Breast epithelium (tissue), 4 donors: ENCODE results near the gene PLCH1. TPM values are rescaled to one million over a fixed set of nuclear protein-coding genes. Genes with fewer than 3 reads are reported as not detected.

Experiments
- DNase-seq, 2 donors: peaks; one replicate each; pipeline ENCODE4 v3.0.0-alpha.2; 2019; ENCODE audit warnings: low spot score in 2 of 2
- H3K27ac ChIP-seq, 2 donors: fragments of 200-600 bp; sonication (generic) in 1 of 2; one replicate each; pipeline ENCODE4 v1.5.1; 2016 to 2019; ENCODE audit warnings: mild to moderate bottlenecking in 1 of 2
- H3K27me3 ChIP-seq, 2 donors: fragments of 200-600 bp; sonication (generic) in 1 of 2; one replicate each; pipeline versions ENCODE4 v1.5.1 to v1.6.0; 2017 to 2019; ENCODE audit warnings: control low read depth in 1 of 2, mild to moderate bottlenecking in 1 of 2
- H3K36me3 ChIP-seq: fragments of 200-600 bp; one replicate; pipeline ENCODE4 v1.5.1; 2019
- H3K4me1 ChIP-seq, 2 donors: fragments of 200-600 bp; sonication (generic); one replicate each; pipeline ENCODE4 v1.5.1; 2016 to 2019; ENCODE audit warnings: control low read depth in 1 of 2
- H3K4me3 ChIP-seq, 3 donors: fragments of 200-600 bp; sonication (generic); 1 replicate in 2 of 3; 2 replicates in 1 of 3; pipeline ENCODE4 v1.5.1; 2016 to 2019; ENCODE audit warnings: mild to moderate bottlenecking in 3 of 3, moderate library complexity in 2 of 3
- H3K9me3 ChIP-seq, 2 donors: fragments of 200-600 bp; sonication (generic) in 1 of 2; one replicate each; pipeline ENCODE4 v1.5.1; 2016 to 2019; ENCODE audit warnings: control low read depth in 1 of 2
- POLR2A ChIP-seq: fragments of 450-650 bp; IDR thresholded peaks from one replicate; pipeline ENCODE4 v1.6.1; 2016; ENCODE audit warnings: antibody characterized with exemption, mild to moderate bottlenecking, moderate library complexity
- POLR2AphosphoS5 ChIP-seq, 3 donors: sonication (generic); formaldehyde crosslinking; IDR thresholded peaks; one replicate each; pipeline ENCODE4 v1.6.1; 2017; ENCODE audit warnings: antibody characterized with exemption in 3 of 3
- intact Hi-C: fragments of 100-400 bp; cut with DNase I; formaldehyde crosslinking; loops from one replicate; pipeline ENCODE4 v1.15.1; 2023; ENCODE audit warnings: low total_unique reads
- total RNA-seq, 3 donors: library from RNA; depleted of rRNA; stranded (reverse); fragments of >200 nt; gene quantifications; one replicate each; pipeline ENCODE4 v1.1.0, GENCODE V29; 2016
- TF ChIP-seq, protein P1 (sequence below), 3 donors: fragments of 450-650 bp; IDR thresholded peaks; one replicate each; pipeline ENCODE4 v1.5.1; 2016 to 2017; ENCODE audit warnings: antibody characterized with exemption in 3 of 3, mild to moderate bottlenecking in 3 of 3, moderate library complexity in 3 of 3

Gene PLCH1
- total RNA-seq, 3 donors from 2014 or later, result 2.0 to 3.4 TPM; not detected in 1

DNA sequence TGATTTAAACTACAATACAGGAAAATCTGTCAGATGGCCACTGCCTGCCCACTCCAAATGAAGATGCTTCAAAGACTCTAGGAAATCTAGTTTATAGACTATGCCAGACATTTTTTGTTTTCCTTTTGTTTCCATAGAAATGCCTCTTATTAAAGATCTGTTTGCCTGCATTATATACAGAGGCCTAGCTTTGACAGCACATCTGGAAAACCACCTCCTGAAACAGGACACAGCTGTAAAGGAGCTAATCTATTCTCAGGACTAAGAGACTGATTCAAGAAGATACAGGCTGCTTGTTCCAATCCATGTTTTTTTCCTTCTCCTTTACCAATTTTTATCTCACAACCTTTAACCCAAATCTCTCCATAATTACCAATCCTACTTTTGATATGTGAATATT is 376.1 kb downstream of the PLCH1 start:
- Histone ChIP-seq H3K4me3 (no peak overlapping the region), H3K36me3 (no peaks in the 10 kb centered on the region), H3K27ac (no peak overlapping the region), H3K4me1 (no peaks in the 10 kb centered on the region), H3K9me3 (peaks cover 4 to 11% of the 10 kb centered on the region in 2 donors), H3K27me3 (no peaks in the 10 kb centered on the region)
- intact Hi-C loops, result no loop called here
- no peak for DNase-seq
- TF ChIP-seq, protein P1, sequence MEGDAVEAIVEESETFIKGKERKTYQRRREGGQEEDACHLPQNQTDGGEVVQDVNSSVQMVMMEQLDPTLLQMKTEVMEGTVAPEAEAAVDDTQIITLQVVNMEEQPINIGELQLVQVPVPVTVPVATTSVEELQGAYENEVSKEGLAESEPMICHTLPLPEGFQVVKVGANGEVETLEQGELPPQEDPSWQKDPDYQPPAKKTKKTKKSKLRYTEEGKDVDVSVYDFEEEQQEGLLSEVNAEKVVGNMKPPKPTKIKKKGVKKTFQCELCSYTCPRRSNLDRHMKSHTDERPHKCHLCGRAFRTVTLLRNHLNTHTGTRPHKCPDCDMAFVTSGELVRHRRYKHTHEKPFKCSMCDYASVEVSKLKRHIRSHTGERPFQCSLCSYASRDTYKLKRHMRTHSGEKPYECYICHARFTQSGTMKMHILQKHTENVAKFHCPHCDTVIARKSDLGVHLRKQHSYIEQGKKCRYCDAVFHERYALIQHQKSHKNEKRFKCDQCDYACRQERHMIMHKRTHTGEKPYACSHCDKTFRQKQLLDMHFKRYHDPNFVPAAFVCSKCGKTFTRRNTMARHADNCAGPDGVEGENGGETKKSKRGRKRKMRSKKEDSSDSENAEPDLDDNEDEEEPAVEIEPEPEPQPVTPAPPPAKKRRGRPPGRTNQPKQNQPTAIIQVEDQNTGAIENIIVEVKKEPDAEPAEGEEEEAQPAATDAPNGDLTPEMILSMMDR (IDR thresholded peaks at IDR 0.05), result no peak
- no peak for TF ChIP-seq POLR2AphosphoS5 (IDR thresholded peaks at IDR 0.05)
- TF ChIP-seq POLR2A, result no peak

DNA sequence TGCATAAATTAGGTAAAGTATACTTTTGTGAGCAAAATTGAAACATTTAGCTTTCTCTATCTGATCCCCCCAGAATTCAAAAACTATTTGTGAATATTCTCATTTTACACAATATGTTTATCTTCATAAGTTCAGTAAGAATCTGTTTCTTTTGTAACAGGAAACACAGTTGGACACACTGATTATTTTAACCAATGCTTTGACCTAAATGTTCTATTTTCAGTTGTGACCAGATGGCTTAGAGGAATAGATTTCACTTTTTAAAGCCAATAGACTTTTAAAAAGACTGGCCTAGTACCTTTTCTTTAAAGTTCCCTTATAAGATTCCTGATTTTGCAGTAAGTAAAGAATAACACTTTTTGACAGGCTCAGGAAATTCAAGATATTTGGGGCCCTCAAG is 377.4 kb downstream of the PLCH1 start:
- H3K4me3 ChIP-seq, result no peak overlapping the region
- TF ChIP-seq, protein P1 (IDR thresholded peaks at IDR 0.05), result no peak
- TF ChIP-seq POLR2AphosphoS5 (IDR thresholded peaks at IDR 0.05) (no peak), POLR2A (no peak)
- DNase-seq, result no peak
- H3K27ac ChIP-seq, result no peak overlapping the region
- intact Hi-C loops, result no loop called here
- no peaks in the 10 kb centered on the region for H3K27me3 ChIP-seq
- no peaks in the 10 kb centered on the region for H3K4me1 ChIP-seq
- H3K9me3 ChIP-seq, result peaks cover 4 to 11% of the 10 kb centered on the region in 2 donors
- no peaks in the 10 kb centered on the region for H3K36me3 ChIP-seq

DNA sequence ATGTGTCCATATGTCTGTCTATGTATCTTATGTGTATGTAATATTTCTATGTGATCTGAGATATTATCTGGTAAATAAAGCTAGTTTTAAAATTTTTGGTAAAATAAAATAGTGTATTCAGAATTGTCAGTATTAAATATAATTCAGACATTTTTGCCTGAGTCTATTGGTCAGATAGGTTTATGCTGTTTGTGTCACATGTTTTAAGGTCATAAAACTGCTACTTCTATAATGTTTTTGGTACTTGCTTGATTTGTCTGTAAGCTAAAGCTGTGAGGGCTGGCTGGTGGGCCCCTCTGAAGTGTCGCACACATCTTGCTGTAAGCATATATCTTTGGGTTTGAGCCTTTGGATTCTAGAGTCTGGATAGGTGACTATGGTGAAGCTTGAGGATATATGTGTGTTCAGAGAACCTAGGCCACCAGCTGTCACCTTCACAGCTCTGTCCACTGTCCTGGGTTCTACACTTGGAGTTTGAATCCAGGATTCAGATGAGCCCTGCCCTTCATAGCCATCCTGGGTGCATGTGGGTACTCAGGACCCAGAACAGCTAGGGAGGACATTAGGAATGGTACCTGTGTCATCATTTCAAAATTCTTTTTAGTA is 379.6 kb downstream of the PLCH1 start:
- Histone ChIP-seq H3K27me3 (no peaks in the 10 kb centered on the region), H3K27ac (no peak overlapping the region), H3K4me3 (no peak overlapping the region), H3K9me3 (peaks cover 4 to 11% of the 10 kb centered on the region in 2 donors), H3K36me3 (no peaks in the 10 kb centered on the region), H3K4me1 (no peaks in the 10 kb centered on the region)
- DNase-seq, result no peak
- intact Hi-C loops, result no loop called here
- TF ChIP-seq POLR2A (no peak), POLR2AphosphoS5 (IDR thresholded peaks at IDR 0.05) (no peak)
- TF ChIP-seq, protein P1 (IDR thresholded peaks at IDR 0.05), result no peak

DNA sequence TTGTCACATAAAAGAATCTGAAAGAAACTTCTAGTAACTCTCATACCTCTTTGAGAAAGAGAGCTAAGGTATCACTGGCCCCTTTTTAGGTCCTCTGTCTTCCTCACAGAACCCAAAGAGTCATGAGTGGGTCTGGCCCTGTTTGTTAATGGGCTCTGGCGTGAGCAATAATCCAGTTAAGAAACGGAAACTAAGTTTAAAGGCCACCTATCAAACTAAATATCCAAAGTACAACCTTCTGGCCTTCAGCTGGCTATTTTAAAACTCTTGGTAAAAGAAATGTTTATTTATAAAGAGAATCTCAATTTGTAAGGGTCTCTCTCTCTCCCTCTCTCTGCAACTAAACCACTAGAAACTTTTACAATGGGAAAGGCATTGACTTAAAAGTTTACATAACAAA is 380.4 kb downstream of the PLCH1 start:
- intact Hi-C loops, result no loop called here
- Histone ChIP-seq H3K4me1 (no peaks in the 10 kb centered on the region), H3K27ac (no peak overlapping the region), H3K4me3 (no peak overlapping the region), H3K9me3 (peaks cover 4 to 11% of the 10 kb centered on the region in 2 donors), H3K36me3 (no peaks in the 10 kb centered on the region), H3K27me3 (no peaks in the 10 kb centered on the region)
- DNase-seq, result no peak
- TF ChIP-seq POLR2A (no peak), POLR2AphosphoS5 (IDR thresholded peaks at IDR 0.05) (no peak)
- TF ChIP-seq, protein P1 (IDR thresholded peaks at IDR 0.05), result no peak

DNA sequence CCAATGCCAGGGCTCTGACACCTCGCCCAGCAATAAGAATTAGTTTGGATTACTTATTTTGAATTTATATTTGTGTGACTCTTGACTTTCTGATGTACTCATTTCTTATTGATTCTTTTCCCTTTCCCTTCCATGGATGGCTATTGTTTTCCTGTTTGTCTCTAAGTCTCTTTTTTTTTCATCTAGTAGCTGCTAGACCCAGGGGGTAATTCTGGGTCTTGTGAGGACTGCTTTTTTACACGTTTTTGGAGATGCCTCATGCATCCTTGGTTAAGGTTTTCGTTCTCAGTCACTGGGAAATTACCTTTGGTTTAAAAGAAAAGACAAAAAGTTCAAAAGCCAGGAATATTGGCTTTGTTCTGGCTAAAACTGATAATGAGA is 381.2 kb downstream of the PLCH1 start:
- Histone ChIP-seq H3K27ac (no peak overlapping the region), H3K4me3 (no peak overlapping the region), H3K9me3 (peaks cover 4 to 11% of the 10 kb centered on the region in 2 donors), H3K4me1 (no peaks in the 10 kb centered on the region), H3K27me3 (no peaks in the 10 kb centered on the region), H3K36me3 (no peaks in the 10 kb centered on the region)
- TF ChIP-seq POLR2A (no peak), POLR2AphosphoS5 (IDR thresholded peaks at IDR 0.05) (no peak)
- TF ChIP-seq, protein P1 (IDR thresholded peaks at IDR 0.05), result no peak
- DNase-seq, result no peak
- intact Hi-C loops, result no loop called here
